H1 (cell line): ENCODE results near the gene TMEM183A. TPM values are rescaled to one million over a fixed set of nuclear protein-coding genes. Genes with fewer than 3 reads are reported as not detected.

Experiments
- CEBPB ChIP-seq: IDR thresholded peaks from 2 replicates; pipeline ENCODE4 v1.6.1; 2012; ENCODE audit warnings: low read depth, low read length
- HDAC6 ChIP-seq: IDR thresholded peaks from one replicate; pipeline ENCODE4 v1.7.1; 2012; ENCODE audit warnings: low read depth, mild to moderate bottlenecking, inconsistent platforms, low read length, moderate library complexity
- PHF8 ChIP-seq: fragments of 200-600 bp; sonication (generic); conservative IDR thresholded peaks from 2 replicates; pipeline ENCODE4 v1.7.1; 2012; ENCODE audit warnings: low read depth, mild to moderate bottlenecking, inconsistent platforms, low read length, moderate library complexity
- POLR2A ChIP-seq, 2 experiments: IDR thresholded peaks; 1 replicate in 1 of 2; 2 replicates in 1 of 2; pipeline ENCODE4 v1.6.1; 2011; ENCODE audit warnings: low read depth in 2 of 2, low read length in 2 of 2, mild to moderate bottlenecking in 2 of 2; ENCODE audit errors: control extremely low read depth in 1 of 2
- RNF2 ChIP-seq: fragments of 200-900, 300-1000 bp; sonication (generic); IDR thresholded peaks from 2 replicates; pipeline ENCODE4 v1.7.1; 2016; ENCODE audit warnings: borderline replicate concordance, low read depth, mild to moderate bottlenecking, antibody characterized with exemption, low read length; ENCODE audit not compliant: poor library complexity, severe bottlenecking; ENCODE audit errors: missing control alignments
- SP1 ChIP-seq: IDR thresholded peaks from 2 replicates; pipeline ENCODE4 v1.6.1; 2011; ENCODE audit warnings: low read depth, low read length
- polyA plus RNA-seq, 7 experiments: library from polyadenylated mRNA; depleted of rRNA in 3 of 7; stranded (reverse) in 5 of 7; unstranded in 2 of 7; fragments of >200 nt in 5 of 7; fragments of 200-250 nt in 2 of 7; gene quantifications; 1 replicate in 5 of 7; 2 replicates in 1 of 7; 4 replicates in 1 of 7; pipeline versions ENCODE4 v1.2.1 to v1.2.3, GENCODE V29; 2011 to 2013; ENCODE audit warnings: missing spikeins in 2 of 7, mixed read lengths in 2 of 7
- total RNA-seq: library from RNA; stranded (reverse); fragmentation: NEBNext Ultra II Directional; extraction: Animal tissue kit (Norgen Biotek cat#: 25700); gene quantifications from 2 replicates; pipeline ENCODE4 v1.2.1, GENCODE V29; 2021
- TF ChIP-seq, protein P1 (sequence below): IDR thresholded peaks from 2 replicates; pipeline ENCODE4 v1.6.1; 2012; ENCODE audit warnings: low read length, inconsistent platforms

The TMEM183A gene
- total and polyA plus RNA-seq, 2 of the 8 experiments (the other 6 are each of a cell fraction or from before 2014, with no cell fraction given) = 107 to 173 TPM

DNA sequence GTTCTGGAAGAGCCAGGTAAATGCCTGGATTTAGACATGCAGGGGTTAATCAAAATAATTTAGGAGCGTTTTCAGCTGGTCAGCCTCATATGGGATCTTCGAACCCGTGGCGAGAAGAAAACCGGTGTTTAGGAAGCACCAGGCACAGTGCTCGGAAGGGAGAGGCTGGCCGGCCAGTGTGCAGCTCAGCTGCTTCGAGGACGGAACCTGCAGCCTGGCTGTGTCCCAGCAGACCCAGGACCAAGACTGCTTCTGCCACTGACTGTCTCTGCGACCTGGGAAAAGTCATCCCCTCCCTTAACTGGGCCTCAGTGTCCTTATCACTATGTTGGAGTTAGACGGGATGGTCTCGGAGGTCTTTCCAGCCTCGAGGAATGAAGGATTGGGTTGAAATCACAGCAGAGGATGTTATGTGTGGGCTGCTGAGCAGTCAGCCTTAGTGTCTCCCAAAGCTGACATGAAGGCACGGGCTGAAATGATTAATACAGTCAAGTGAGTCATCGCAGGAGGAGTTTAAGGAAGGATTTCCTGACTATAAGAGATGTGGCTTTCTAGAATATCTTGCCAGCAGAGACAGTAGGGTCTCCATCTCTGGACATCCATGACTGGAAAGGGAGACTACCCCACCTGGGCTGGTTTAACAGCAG lies 39.9 kb downstream of the TMEM183A start (continued):
- no peak for TF ChIP-seq PHF8
- no peak for TF ChIP-seq POLR2A (IDR thresholded peaks at IDR 0.05; ENCODE audit: control extremely low read depth in 1 of 2, low read depth in 2 of 2, low read length in 2 of 2)
- TF ChIP-seq CEBPB = no peak
- TF ChIP-seq SP1 = no peak
- no peak for TF ChIP-seq HDAC6
- TF ChIP-seq, protein P1, sequence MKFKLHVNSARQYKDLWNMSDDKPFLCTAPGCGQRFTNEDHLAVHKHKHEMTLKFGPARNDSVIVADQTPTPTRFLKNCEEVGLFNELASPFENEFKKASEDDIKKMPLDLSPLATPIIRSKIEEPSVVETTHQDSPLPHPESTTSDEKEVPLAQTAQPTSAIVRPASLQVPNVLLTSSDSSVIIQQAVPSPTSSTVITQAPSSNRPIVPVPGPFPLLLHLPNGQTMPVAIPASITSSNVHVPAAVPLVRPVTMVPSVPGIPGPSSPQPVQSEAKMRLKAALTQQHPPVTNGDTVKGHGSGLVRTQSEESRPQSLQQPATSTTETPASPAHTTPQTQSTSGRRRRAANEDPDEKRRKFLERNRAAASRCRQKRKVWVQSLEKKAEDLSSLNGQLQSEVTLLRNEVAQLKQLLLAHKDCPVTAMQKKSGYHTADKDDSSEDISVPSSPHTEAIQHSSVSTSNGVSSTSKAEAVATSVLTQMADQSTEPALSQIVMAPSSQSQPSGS = no peak
- no peak for TF ChIP-seq RNF2
